Common myeloid progenitor, CD34-positive (primary cell): Measurements from ENCODE around the gene WNT3.

Experiments used
- CTCF ChIA-PET: fragments of 350-600 bp; sonication (Branson Sonifier 250); formaldehyde crosslinking; loops from one replicate; lab custom pipeline; 2021; ENCODE audit warnings: antibody characterized with exemption; lab: Charles Lee
- POLR2A ChIA-PET: fragments of 350-600 bp; sonication (Branson Sonifier 250); formaldehyde crosslinking; loops from one replicate; lab custom pipeline; 2021; ENCODE audit warnings: antibody characterized with exemption; lab: Charles Lee
- DNase-seq, 3 donors: peaks; one replicate each; pipeline versions ENCODE4 v3.0.0 to v3.0.0-alpha.2; 2013
- H3K27ac ChIP-seq, 2 experiments: 1 replicate in 1 of 2; 2 replicates in 1 of 2; pipeline ENCODE4 v1.7.0; 2013; ENCODE audit warnings: inconsistent platforms in 2 of 2, low read length in 2 of 2, mild to moderate bottlenecking in 2 of 2, low read depth in 1 of 2, moderate library complexity in 1 of 2; ENCODE audit not compliant: severe bottlenecking in 2 of 2, insufficient read depth in 1 of 2, poor library complexity in 1 of 2
- H3K27me3 ChIP-seq, 5 experiments: replicated peaks in 2 of 5; 1 replicate in 3 of 5; 2 replicates in 2 of 5; pipeline versions ENCODE4 v1.6.1 to v1.7.0; 2013; ENCODE audit warnings: low read length in 4 of 5, mild to moderate bottlenecking in 2 of 5, moderate library complexity in 2 of 5, inconsistent platforms in 1 of 5; ENCODE audit not compliant: insufficient read depth in 5 of 5, control insufficient read depth in 4 of 5
- H3K36me3 ChIP-seq, 4 experiments: 1 replicate in 2 of 4; 2 replicates in 2 of 4; pipeline versions ENCODE4 v1.6.1 to v1.7.0; 2013; ENCODE audit warnings: low read length in 3 of 4, control low read depth in 1 of 4, mild to moderate bottlenecking in 1 of 4; ENCODE audit not compliant: control insufficient read depth in 4 of 4, insufficient read depth in 4 of 4
- H3K4me1 ChIP-seq, 4 experiments: 1 replicate in 3 of 4; 2 replicates in 1 of 4; pipeline versions ENCODE4 v1.6.1 to v1.7.1; 2013; ENCODE audit warnings: low read length in 3 of 4, mild to moderate bottlenecking in 3 of 4, control low read depth in 1 of 4, inconsistent platforms in 1 of 4, moderate library complexity in 1 of 4; ENCODE audit not compliant: control insufficient read depth in 4 of 4, insufficient read depth in 4 of 4; ENCODE audit errors: control extremely low read depth in 1 of 4
- H3K4me3 ChIP-seq, 7 experiments: 1 replicate in 4 of 7; 2 replicates in 3 of 7; pipeline versions ENCODE4 v1.5.1 to v1.7.0; 2013; ENCODE audit warnings: mild to moderate bottlenecking in 7 of 7, low read length in 6 of 7, moderate library complexity in 6 of 7, inconsistent platforms in 2 of 7, low read depth in 2 of 7, control low read depth in 1 of 7; ENCODE audit not compliant: insufficient read depth in 4 of 7, control insufficient read depth in 1 of 7; ENCODE audit errors: extremely low read depth in 1 of 7
- H3K9me3 ChIP-seq, 5 experiments: 1 replicate in 4 of 5; 2 replicates in 1 of 5; pipeline versions ENCODE4 v1.6.1 to v1.7.1; 2013; ENCODE audit warnings: low read length in 4 of 5, mild to moderate bottlenecking in 2 of 5, inconsistent platforms in 1 of 5, low read depth in 1 of 5, moderate library complexity in 1 of 5; ENCODE audit not compliant: control insufficient read depth in 4 of 5, insufficient read depth in 2 of 5; ENCODE audit errors: control extremely low read depth in 1 of 5
- WGBS: methylation state at CpG from one replicate; pipeline ENCODE4 v1.1.5; 2013; ENCODE audit not compliant: insufficient coverage; 5-methylcytosine and 5-hydroxymethylcytosine counted together

The WNT3 gene

GRCh38 chr17:46839211-46839610 is 20.7 kb upstream of the WNT3 start:
- no peak overlapping the region for H3K4me3 ChIP-seq
- no peak for DNase-seq
- POLR2A ChIA-PET = no interaction called here
- H3K9me3 ChIP-seq = peaks cover 0 to 11% (median 8%) of the 10 kb centered on the region in 5 experiments
- H3K27ac ChIP-seq = no peak overlapping the region
- WGBS = 100% methylated on average over 3 of the region's 5 CpGs
- H3K36me3 ChIP-seq = no peaks in the 10 kb centered on the region
- CTCF ChIA-PET = interaction anchor here (0.9 kb wide), 1 partner anchor 103 kb away, joined by 3 read pairs; no protein-coding TSS in a partner anchor
- H3K4me1 ChIP-seq = peaks cover 0 to 7% (median 2%) of the 10 kb centered on the region in 4 experiments
- peaks cover 3 to 15% (median 7%) of the 10 kb centered on the region in 5 experiments for H3K27me3 ChIP-seq

- Histone ChIP-seq H3K4me3 (no peak overlapping the region), H3K27me3 (peaks cover 3 to 15% (median 9%) of the 10 kb centered on the region in 5 experiments), H3K27ac (no peak overlapping the region), H3K4me1 (peaks cover 0 to 7% (median 2%) of the 10 kb centered on the region in 4 experiments), H3K36me3 (no peaks in the 10 kb centered on the region), H3K9me3 (peaks cover 0 to 6% (median 0%) of the 10 kb centered on the region in 5 experiments)
- no peak for DNase-seq
- 94% methylated on average over 3 of the region's 4 CpGs for WGBS
- POLR2A ChIA-PET = no interaction called here
- CTCF ChIA-PET = no interaction called here
Measured at GRCh38 chr17:46837521-46837920, 19.0 kb upstream of the WNT3 start.

- H3K9me3 ChIP-seq = peaks cover 0 to 6% (median 0%) of the 10 kb centered on the region in 5 experiments
- ChIA-PET POLR2A (interaction anchor here (0.7 kb wide), 1 partner anchor 38 kb away, joined by 3 read pairs; no protein-coding TSS in a partner anchor), CTCF (interaction anchor here (1.1 to 3.9 kb wide), 4 partner anchors 10 to 108 kb away, joined by 3 to 25 read pairs (median 13); no protein-coding TSS in a partner anchor)
- DNase-seq = no peak
- no peaks in the 10 kb centered on the region for H3K36me3 ChIP-seq
- peaks cover 3 to 9% (median 8%) of the 10 kb centered on the region in 5 experiments for H3K27me3 ChIP-seq
- no peak overlapping the region for H3K27ac ChIP-seq
- WGBS = 87% methylated on average over 2 of the region's 2 CpGs
- H3K4me3 ChIP-seq = no peak overlapping the region
- H3K4me1 ChIP-seq = peaks cover 0 to 3% (median 1%) of the 10 kb centered on the region in 4 experiments
Measured at GRCh38 chr17:46836500-46836899, 18.0 kb upstream of the WNT3 start.

GRCh38 chr17:46834846-46835245 is 16.4 kb upstream of the WNT3 start:
- Histone ChIP-seq H3K36me3 (no peaks in the 10 kb centered on the region), H3K9me3 (no peaks in the 10 kb centered on the region), H3K27ac (no peak overlapping the region), H3K27me3 (peaks cover 0 to 7% (median 0%) of the 10 kb centered on the region in 5 experiments), H3K4me3 (no peak overlapping the region), H3K4me1 (no peaks in the 10 kb centered on the region)
- no peak for DNase-seq
- WGBS = 100% methylated on average over 3 of the region's 3 CpGs
- CTCF ChIA-PET = interaction anchor here (0.9 to 3.9 kb wide), 9 partner anchors 9 to 143 kb away, joined by 3 to 25 read pairs (median 5); no protein-coding TSS in a partner anchor
- POLR2A ChIA-PET = interaction anchor here (0.6 kb wide), 1 partner anchor 1792 kb away, joined by 3 read pairs; no protein-coding TSS in a partner anchor

GRCh38 chr17:46833840-46834208 is 15.3 kb upstream of the WNT3 start:
- DNase-seq = no peak
- no peaks in the 10 kb centered on the region for H3K4me1 ChIP-seq
- ChIA-PET CTCF (interaction anchor here (3.2 to 3.9 kb wide), 2 partner anchors 8 to 12 kb away, joined by 18 to 25 read pairs; no protein-coding TSS in a partner anchor), POLR2A (no interaction called here)
- no peak overlapping the region for H3K27ac ChIP-seq
- WGBS = 100% methylated on average over 1 of the region's 2 CpGs
- no peak overlapping the region for H3K4me3 ChIP-seq
- no peaks in the 10 kb centered on the region for H3K36me3 ChIP-seq
- H3K27me3 ChIP-seq = peaks cover 0 to 9% (median 0%) of the 10 kb centered on the region in 5 experiments
- no peaks in the 10 kb centered on the region for H3K9me3 ChIP-seq

GRCh38 chr17:46832945-46833839 is 14.7 kb upstream of the WNT3 start:
- no peak overlapping the region for H3K4me3 ChIP-seq
- H3K36me3 ChIP-seq = no peaks in the 10 kb centered on the region
- H3K9me3 ChIP-seq = no peaks in the 10 kb centered on the region
- H3K4me1 ChIP-seq = no peaks in the 10 kb centered on the region
- no peak for DNase-seq
- no peak overlapping the region for H3K27ac ChIP-seq
- ChIA-PET POLR2A (no interaction called here), CTCF (interaction anchor here (1.0 to 3.9 kb wide), 2 partner anchors 12 to 14 kb away, joined by 3 to 25 read pairs; no protein-coding TSS in a partner anchor)
- WGBS = 97% methylated on average over 17 of the region's 17 CpGs
- H3K27me3 ChIP-seq = peaks cover 0 to 9% (median 0%) of the 10 kb centered on the region in 5 experiments
